Measurements from ENCODE around the gene CACNG4.

Gene CACNG4

DNA sequence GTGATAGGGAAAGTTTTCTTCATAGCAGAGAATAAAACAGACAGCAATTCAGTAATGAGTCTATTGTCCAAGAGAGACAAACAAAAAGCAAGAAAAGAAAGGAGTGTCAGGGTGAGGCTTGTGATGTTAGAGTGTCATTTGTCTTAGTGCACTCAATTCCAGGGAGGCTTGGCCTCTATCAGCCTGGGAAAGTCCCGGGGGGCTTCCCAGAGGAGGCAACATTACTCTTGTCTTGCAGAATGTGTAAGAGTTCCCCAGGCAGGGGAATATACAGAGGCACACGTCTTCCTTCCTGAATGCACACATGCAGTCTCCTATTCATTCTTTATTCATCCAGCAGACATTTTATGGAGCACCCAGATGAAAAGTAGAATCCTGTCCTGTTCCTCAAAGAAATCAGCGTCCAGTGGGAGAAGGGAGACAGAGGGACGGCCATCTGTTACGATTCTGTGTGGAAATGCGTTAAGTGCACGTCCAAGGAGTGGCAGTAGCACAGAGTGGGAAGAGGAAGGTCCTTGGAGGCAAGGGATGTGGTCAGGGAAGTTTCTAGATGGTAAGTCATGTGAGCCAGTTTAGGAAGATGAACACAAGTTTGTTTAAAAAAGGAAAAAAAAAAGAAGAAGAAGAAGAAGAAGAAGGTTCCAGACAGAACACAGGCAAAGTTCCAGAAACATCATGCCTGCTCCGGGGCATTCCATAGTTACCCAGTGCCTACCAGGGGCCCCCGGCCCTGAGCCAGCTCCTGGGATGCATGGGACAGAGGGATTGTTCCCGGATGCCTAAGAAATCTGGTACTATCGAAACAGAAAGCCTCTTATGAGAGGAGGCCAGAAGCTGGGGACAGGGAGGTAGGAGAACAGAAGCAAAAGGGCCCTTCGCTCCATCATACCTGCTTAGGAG, 21.1 kb downstream of the CACNG4 start:
- DNase-seq, result no peak

DNA sequence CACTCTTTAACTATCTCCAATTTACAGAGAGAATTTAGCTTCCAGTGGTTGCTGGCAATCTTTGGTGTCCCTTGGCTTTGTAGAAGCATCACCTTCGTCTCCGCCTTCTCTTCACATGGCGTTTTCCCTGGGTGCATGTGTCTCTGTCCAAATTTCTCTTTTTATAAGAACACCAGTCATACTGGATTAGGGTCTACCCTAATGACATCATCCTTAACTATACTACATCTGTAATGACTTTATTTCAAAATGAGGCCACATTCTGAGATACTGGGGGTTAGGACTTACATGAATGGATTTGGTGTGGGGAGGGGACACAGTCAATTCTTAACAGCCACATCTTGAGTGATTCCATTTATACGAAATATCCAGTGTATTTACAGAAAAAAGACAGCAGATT, 22.2 kb downstream of the CACNG4 start:
- DNase-seq, result no peak

DNA sequence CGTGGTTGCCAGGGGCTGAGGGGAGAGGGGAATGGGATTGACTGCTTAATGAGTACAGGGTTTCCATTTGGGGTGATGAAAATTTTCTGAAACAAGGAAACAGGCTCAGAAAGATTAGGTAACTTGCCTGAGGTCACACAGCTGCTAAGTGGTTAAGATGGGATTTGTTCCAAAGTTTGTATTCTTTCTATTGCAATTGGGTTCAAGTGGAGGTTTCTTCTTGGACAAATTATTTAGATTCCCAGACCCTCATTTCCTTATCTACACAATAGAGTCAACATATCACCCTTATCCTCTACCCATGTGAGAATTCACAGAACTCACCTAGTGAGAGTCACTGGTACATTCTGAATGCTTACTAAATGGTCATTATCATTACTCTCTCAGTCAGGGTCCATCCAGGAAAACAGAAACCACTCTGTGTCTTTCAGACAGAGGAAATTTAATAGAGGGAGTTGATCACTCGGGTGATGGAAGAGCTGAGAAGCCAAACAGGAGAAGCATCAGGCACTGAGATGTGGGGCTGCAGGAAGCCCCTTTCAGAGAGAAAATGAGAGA, 22.6 kb downstream of the CACNG4 start:
- DNase-seq, result no peak

DNA sequence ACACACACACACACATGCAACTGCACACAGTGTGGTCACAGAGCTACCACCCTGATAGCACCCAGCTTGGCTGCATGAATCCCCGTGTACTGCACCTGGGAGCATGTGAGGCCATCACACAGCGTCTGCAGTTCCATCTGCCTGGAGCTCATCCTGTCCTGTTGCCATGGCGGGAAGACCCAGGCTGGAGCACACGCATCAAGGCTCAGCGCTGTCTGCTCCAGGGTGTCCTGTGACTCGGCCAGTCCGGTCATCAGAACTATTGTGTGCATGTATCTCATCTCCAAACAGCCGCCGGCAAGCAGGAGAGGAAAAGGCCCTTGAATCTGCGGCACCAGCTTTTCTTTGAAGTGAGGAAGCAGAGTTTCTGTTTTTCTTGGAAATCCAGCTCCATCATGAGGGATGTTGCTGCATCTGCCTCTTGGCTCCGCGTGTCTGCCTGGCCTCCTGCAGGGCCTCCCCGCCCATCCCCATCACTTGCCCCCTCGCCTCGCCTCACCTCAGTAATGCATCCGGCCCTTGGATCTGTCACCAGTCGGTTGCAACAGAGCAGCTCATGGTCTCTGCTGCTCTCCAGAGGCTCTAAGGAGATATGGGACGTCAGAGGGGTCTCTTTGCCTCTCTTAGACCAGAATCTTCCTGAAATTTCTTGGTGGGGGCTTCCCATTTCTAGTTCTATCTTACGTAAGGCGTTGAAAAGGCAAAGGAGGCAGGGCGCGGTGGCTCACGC, 23.7 kb downstream of the CACNG4 start:
- no peak for DNase-seq

DNA sequence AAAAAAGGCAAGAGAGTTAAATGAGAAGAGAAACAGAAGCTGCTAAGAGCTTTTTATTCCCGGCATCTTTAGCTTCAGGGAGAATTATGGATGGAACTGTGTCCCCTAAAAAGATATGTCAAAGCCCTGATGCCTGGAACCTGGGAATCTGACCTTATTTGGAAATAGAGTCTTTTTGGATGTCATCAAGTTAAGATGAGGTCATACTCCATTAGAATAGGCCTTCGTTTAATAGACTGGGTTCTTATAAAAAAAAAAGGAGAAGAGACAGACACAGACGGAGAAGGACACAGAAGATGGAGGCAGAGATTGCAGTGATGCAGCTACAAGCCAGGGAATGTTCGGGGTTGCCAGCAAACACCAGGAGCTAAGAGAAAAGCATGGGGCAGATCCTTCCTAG, 24.6 kb downstream of the CACNG4 start:
- no peak for DNase-seq

DNA sequence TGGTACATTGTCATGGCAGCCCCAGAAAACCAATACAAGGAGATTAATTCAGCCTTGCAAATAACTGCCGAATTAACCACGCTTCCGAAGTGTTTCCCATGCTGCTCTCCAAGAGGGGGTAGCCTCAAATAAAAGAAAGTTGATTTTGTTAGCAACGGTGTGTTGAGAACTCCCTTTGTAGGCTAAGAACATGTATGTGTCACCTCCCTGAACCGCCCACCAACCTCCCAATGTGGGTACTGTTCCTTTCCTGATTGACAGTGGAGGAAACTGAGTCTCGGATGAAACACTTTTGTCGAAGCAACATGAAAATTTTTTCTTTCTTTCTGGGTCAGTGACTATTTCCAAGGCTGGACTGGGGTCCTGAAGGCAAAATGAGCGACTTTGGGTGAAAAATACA, 25.1 kb downstream of the CACNG4 start:
- DNase-seq, result no peak

DNA sequence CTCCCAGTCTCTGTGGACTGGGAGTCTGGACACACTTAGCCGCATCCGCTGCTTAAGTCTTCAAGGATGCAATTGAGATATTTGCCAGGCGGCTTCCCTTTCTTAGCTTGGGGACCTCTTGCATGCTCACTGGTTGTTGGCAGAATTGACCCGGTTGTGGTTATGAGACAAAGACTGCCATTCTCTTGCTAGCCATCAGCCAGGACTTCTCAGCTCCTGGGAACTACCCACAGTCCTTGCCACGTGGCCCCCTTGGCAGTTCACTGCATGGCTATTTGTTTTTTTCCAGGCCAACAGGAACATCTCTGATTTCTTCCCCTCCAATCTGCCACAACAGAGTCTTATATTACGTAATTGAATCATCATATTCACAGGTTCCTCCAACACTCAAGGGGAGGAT, 25.5 kb downstream of the CACNG4 start:
- DNase-seq, result no peak

DNA sequence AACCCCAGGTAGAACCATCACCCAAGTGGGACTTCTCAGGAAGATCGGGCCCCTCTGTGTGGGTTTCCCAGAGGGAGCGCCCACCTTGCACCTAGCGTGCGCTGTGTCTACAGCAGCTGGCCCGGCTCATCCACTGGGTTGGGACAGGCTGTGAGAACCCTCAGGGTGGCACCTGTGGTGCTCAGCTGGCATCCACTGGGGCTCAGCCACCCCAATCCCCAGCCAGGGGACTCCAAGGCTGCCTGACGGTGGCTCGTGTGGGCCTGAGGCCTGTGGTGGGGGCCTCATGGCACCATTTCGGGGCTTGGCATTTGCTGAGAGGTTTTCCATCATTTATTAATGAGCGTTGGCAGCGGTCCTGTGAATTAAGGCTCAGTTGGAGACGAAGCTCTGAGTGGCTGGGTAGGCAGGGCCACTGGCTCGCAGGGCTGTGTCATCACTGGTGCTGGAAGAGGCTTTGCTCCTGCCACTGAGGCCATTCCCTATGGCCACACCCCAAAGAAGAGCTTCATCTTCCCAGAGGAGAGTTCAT, 28.5 kb downstream of the CACNG4 start:
- DNase-seq, result no peak

DNA sequence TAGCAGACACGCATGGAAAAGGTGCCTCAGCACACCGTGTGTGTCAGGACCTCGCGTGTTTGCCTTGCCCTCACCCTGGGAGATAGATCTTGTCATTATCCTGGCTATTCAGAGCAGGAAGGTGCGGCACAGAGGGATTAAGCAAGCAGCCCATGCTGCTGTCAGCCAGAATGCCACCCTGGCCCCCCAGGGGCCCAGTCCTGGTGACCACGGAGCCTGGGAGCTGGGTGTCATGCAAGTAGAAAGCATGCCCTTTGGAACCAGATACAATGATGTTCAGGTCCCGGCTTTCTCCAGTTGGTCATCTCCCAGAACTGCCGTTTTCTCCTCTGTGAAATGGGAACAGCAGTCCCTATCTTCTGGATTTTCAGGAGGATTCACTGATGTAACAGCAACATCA, 29.9 kb downstream of the CACNG4 start:
- no peak for DNase-seq

DNA sequence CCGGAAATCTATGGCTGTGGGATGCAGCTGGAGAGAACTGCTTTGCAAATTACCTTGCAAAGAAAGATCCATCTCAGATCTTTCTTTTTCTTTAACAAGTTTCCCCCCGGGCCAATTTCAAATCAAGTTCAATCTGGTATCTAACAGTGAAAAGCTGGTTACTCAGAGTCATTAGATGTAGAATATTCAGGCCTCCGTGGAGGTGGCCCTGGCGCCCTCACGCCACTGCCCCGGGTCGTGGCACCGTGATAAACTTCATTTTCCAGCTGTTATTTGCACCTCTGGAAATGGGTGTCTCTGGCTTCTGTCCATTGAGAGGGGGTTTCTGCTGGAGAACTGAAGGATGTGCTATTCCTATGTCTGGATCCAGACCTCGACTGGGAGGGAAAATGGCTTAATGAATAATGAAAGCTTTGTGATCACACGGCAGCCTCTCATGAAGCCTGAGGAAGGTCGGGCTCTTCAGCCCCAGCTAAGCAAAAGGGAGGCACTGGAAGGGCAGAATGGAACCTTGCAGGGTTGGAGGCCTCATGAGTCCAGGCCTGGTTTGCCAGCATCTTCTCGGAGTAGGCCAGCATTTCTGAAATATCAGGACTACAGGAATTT, 30.5 kb downstream of the CACNG4 start:
- DNase-seq, result no peak

DNA sequence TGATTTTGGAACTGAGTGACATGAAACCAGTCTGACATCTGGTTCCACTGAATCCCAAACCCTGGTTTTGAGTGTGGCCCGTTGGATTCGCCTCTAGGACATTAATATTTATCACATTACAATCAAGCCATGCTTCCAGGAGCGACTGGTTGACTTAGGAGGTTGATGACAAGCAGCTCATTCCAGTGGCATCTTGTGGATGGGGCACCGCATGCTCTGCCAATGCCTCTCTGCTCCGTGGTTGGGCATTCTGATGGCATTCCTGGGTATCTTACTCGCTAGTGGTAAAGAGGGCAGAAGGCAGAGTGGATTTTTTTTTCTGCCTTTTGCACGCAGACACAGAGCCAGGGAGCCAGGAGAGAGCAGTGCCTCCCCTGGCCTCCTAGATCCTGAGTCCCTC, 31.4 kb downstream of the CACNG4 start:
- DNase-seq, result no peak

DNA sequence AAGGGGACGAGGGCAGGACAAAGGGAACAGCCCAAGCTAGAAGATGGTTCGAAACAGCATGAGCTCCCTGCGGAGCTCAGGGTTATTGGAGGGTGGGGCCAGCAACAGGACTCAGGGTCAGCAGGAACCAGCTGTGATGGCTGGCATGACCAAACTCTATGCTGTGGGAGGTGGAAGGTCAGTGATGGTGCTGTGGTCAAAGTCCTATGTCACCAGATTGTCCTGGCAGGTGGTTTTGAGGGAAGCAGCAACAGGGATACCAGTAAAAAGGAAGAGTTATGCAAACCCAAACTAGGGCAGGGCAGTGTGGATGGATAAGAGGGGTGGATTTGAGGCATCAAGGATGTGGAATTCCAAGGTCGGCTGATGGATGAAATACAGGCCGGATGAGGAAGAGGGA, 32.4 kb downstream of the CACNG4 start:
- DNase-seq, result no peak

DNA sequence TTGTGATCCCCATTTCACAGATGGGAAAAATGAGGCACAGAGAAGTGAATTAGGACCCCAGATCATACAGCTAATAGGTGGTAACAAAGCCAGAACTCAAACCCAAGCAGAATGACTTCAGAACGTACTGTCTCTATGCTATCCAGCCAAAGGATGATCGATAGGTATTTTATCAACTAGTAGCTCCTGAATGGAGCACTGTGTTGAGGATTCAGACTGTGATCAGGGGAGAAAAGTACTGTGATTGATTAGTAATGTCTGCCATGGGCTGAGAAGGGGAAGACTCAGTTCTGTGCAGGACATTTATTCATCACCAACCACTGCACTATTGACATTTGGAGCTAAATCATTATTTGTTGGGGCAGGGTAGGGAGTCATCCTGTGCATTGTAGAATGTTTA, 38.7 kb downstream of the CACNG4 start:
- no peak for DNase-seq

DNA sequence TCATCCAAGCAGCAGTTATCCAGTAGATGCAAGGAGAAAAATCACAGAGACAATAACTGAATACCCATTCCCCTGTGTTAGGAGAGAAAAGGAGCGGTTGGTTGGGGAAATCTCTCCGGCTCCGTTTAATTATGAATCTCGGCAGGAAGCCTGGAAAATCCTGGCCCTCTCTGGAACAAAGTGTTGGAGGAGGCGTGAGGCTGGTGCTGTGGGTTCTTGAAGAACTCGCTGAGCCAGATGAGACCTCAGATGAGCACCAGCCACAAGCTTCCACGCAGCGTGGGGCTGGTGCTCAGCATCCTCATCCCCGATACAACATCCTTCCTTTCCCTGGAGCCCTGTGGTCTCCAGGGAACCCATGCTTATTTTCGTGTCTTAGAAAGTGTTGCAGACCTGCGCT, 39.7 kb downstream of the CACNG4 start:
- no peak for DNase-seq

DNA sequence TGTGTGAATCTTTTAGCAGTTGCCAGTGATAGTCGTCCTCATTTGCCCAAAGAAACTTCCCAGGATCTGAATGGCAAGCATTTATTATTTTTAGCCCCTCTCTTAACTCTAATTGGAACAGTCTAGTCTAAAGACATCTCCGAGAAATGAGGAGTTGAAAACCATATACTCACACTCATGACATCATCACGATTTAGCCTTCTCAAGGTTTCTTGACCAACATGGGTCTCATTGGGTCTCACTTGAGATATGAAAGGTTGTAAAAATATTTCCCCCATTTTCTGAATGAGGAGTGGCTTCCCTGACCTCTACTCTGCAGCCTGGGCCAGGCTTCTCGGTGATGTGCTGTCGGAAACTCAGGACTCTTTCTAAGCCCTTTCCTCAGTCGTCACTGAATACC, 42.8 kb downstream of the CACNG4 start:
- DNase-seq, result no peak

DNA sequence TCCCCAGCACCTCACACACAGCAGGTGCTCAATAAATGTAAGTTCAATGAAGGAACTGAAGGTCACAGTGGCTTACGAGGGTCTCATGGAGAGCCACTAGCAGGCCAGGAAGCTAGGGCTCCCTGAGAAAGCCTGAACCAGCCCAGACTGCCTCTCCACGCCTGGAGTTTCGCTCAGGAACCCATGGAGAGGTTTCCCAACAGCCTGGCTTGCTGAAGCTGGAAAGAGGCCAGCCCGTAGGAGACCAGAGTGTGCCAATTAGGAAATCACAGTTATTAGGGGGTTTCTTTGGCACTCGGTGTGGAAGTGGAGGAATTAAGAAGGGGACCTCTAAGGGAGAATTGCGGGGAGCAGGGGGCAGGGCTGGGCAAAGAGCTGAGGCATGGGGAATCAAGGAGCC, 43.6 kb downstream of the CACNG4 start:
- DNase-seq, result no peak

DNA sequence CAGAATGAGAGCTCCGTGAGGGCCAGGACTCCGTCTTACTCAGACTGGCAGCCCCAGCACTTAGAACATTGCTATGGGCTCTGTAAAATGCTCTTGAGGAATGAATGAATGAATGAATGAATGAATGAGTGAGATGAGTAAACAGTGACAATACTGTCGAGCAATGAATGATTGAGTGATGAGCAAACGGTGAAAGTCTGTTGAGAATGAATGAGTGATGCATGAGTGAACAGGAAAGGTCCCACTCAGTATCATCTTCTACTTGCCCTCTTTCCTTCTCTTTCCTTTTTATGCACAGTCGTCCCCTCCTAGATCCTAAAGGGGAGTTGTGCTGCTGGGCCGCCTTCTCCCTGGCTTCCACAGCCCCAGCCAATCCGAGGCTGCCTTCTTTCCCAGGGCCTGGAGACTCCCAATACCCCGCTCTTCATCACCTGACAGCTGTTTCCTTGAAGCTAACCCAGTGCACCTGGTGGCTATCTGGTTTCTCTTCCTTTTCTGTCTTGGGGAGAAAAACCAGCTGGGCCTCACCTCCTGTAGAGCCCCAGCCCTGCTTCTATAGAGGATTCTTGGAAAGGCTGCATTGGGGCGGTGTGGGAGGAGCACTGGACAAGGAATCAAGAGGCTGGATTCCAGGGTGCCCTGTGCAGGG, 47.1 kb downstream of the CACNG4 start:
- DNase-seq, result no peak

DNA sequence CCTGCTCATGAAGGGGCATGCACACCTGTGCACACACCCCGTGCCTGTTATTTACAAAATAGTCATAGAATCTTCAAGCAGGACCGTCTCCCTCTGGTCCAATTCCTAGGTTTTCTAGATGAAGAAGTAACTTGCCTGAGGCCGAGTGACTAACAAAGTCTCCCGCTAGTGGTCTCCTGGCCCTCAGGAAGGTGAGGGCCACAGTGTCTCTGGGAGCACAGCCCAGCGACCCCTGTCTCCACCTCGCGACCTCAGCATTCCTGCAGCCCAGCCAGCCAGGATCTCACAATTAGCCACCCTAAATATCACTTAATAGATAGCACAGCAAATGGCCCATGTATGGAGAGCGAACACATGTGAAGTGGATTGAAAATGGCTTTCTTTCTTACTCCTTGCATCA, 49.4 kb downstream of the CACNG4 start:
- no peak for DNase-seq

DNA sequence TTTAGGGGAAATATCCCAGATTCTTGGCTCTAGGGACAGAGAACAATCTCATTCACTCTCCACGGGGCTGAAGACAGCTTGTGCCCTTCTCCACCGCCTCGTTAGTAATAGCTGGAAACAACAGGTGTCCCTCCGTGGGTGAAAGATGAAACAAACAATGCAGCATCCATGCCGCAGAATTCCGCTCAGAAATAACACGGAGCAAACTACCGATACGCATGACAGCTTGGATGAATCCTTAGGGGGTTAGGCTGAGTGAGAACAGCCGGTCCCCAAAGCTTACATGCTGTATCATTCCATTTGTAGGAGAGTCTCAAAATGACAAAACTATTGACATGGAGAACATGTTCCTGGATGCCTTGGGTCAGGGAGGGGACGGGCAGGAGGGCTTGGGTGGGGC, 50.5 kb downstream of the CACNG4 start:
- no peak for DNase-seq

DNA sequence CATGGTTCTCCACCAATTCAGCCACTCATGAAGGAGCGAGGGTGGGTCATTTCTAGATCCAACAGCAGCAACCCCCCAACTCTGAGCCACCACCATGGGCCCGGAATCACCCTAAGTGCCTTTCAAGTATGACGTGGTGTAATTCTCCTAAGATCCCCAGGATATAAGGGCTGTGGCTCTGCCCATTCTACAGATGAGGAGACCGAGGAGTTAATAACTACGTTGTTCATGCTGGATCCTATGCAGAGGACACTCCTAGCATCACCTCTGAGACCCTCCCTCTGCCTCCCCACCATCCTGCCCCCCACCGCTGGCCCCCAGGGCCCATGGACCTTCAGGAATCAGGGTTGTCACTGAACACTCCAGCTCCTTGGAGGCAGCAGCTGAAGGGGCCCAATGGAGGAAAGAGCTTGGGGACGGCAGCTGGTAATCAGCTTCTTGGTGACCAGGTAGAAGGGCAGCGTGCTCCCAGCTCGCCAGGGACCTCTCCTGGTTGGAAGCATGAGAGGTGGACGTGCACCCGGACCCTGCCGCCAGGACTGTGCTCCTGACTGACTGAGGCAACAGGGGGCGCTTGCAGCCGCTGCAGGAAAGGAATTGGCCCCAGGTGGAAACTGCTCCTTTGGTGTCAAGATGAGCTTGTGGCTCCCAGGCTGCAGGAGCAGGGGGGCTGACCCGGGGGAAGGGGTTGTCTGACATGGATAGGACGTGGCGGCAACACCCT, 51.7 kb downstream of the CACNG4 start:
- DNase-seq, result no peak

DNA sequence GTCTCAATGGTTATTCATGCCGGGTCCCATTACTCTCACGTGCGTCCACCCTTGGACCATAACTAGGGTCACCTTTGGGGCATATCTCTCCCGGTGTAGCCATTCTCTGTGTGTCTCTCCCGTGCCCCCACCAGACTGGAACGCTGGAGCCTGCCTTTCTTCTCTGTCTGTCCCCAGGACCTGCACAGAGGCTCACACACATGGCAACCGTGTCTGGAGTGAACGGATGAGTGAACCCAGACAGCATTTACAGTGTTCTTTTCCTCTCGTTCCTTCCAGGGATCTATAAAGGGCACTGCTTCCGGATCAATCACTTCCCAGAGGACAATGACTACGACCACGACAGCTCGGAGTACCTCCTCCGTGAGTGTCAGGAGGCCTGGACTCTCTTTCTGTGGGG, 53.4 kb downstream of the CACNG4 start:
- DNase-seq, result no peak
